H1 (cell line): ENCODE data around the gene CORO1A. TPM values are rescaled to one million over a fixed set of nuclear protein-coding genes. Genes with fewer than 3 reads are reported as not detected.
"Not testable (repeated sequence)": the region's sequence is repeated elsewhere in the genome, so short reads cannot be mapped to it uniquely, and the experiment has no call there.

Experiments used
- CTCF ChIA-PET: fragments of 300-600 bp; sonication (Branson Sonifier 250); formaldehyde crosslinking; loops from one replicate; lab custom pipeline; 2021; ENCODE audit not compliant: partially characterized antibody; lab: Charles Lee
- POLR2A ChIA-PET: fragments of 300-600 bp; sonication (Branson Sonifier 250); formaldehyde crosslinking; loops from one replicate; lab custom pipeline; 2021; ENCODE audit warnings: inconsistent platforms; ENCODE audit not compliant: partially characterized antibody; lab: Charles Lee
- DNase-seq, 2 experiments: peaks; one replicate each; pipeline versions ENCODE4 v3.0.0 to v3.0.0-alpha.2; 2010 to 2022; ENCODE audit warnings: low spot score in 2 of 2, low read depth in 1 of 2, mixed read lengths in 1 of 2
- FAIRE-seq: peaks from 2 replicates; lab custom pipeline; 2011; peaks lifted over from hg19 to GRCh38; lab: Jason Lieb, UNC
- H2AFZ ChIP-seq: 2 replicates; pipeline ENCODE4 v1.8.1; 2012; ENCODE audit warnings: low read length, inconsistent platforms
- H2AK5ac ChIP-seq: 2 replicates; pipeline ENCODE4 v1.6.1; 2013; ENCODE audit warnings: low read depth, low read length
- H2BK120ac ChIP-seq: replicated peaks from 2 replicates; pipeline ENCODE3; 2013; ENCODE audit warnings: low read depth, low read length, inconsistent platforms
- H2BK12ac ChIP-seq: 2 replicates; pipeline ENCODE4 v1.6.1; 2013; ENCODE audit warnings: low read depth, low read length
- H2BK15ac ChIP-seq: 2 replicates; pipeline ENCODE4 v1.6.1; 2013; ENCODE audit warnings: low read length
- H2BK20ac ChIP-seq: 2 replicates; pipeline ENCODE4 v1.6.1; 2013; ENCODE audit warnings: low read length
- H2BK5ac ChIP-seq: 2 replicates; pipeline ENCODE4 v1.6.1; 2013; ENCODE audit warnings: low read depth, low read length
- H3K14ac ChIP-seq: 2 replicates; pipeline ENCODE4 v1.6.1; 2013; ENCODE audit warnings: inconsistent platforms; ENCODE audit not compliant: insufficient read length
- H3K18ac ChIP-seq: 2 replicates; pipeline ENCODE4 v1.6.1; 2013; ENCODE audit warnings: low read length; ENCODE audit errors: extremely low read depth
- H3K23ac ChIP-seq: 2 replicates; pipeline ENCODE4 v1.6.1; 2013; ENCODE audit warnings: inconsistent platforms; ENCODE audit not compliant: insufficient read length
- H3K23me2 ChIP-seq: 2 replicates; pipeline ENCODE4 v1.6.1; 2013; ENCODE audit warnings: low read depth, low read length
- H3K27ac ChIP-seq: 2 replicates; pipeline ENCODE4 v1.6.1; 2011; ENCODE audit warnings: low read depth, low read length, inconsistent platforms
- H3K27me3 ChIP-seq, 4 experiments: replicated peaks in 1 of 4; 1 replicate in 1 of 4; 2 replicates in 3 of 4; pipeline versions ENCODE4 v1.6.1 to v1.8.1; 2011 to 2013; ENCODE audit warnings: low read length in 3 of 4, mild to moderate bottlenecking in 3 of 4, inconsistent platforms in 2 of 4, mixed read lengths in 2 of 4, moderate library complexity in 1 of 4; ENCODE audit not compliant: control insufficient read depth in 3 of 4, insufficient read depth in 3 of 4; ENCODE audit errors: extremely low read depth in 1 of 4
- H3K36me3 ChIP-seq, 4 experiments: 2 replicates each; pipeline versions ENCODE4 v1.6.1 to v1.8.1; 2011 to 2013; ENCODE audit warnings: mild to moderate bottlenecking in 4 of 4, low read length in 3 of 4, moderate library complexity in 2 of 4, control low read depth in 1 of 4, inconsistent platforms in 1 of 4; ENCODE audit not compliant: insufficient read depth in 4 of 4, control insufficient read depth in 2 of 4
- H3K4ac ChIP-seq: replicated peaks from 2 replicates; pipeline ENCODE3; 2013; ENCODE audit warnings: low read length, low read depth, mixed read lengths, inconsistent platforms; ENCODE audit not compliant: insufficient read length
- H3K4me1 ChIP-seq, 4 experiments: replicated peaks in 1 of 4; 1 replicate in 1 of 4; 2 replicates in 3 of 4; pipeline versions ENCODE4 v1.6.1 to v1.8.1; 2011 to 2013; ENCODE audit warnings: low read length in 3 of 4, inconsistent platforms in 2 of 4, mixed read lengths in 1 of 4; ENCODE audit not compliant: insufficient read depth in 4 of 4, control insufficient read depth in 3 of 4
- H3K4me2 ChIP-seq, 2 experiments: 2 replicates each; pipeline versions ENCODE4 v1.6.1 to v1.8.1; 2011 to 2013; ENCODE audit warnings: low read depth in 2 of 2, low read length in 2 of 2, control low read depth in 1 of 2, inconsistent platforms in 1 of 2, mild to moderate bottlenecking in 1 of 2; ENCODE audit not compliant: insufficient read depth in 1 of 2
- H3K4me3 ChIP-seq, 4 experiments: fragments of 200-600, 300-600 bp in 1 of 4; sonication (generic), shearing (Covaris generic), sonication (Bioruptor Twin) in 1 of 4; 2 replicates each; pipeline versions ENCODE4 v1.5.1 to v1.8.1; 2011 to 2016; ENCODE audit warnings: low read length in 4 of 4, low read depth in 3 of 4, control low read depth in 2 of 4, inconsistent platforms in 2 of 4, mild to moderate bottlenecking in 2 of 4, mixed read lengths in 1 of 4, moderate library complexity in 1 of 4; ENCODE audit not compliant: insufficient read depth in 2 of 4; ENCODE audit errors: extremely low read depth in 1 of 4
- H3K56ac ChIP-seq: replicated peaks from 2 replicates; pipeline ENCODE3; 2013; ENCODE audit warnings: low read depth, mild to moderate bottlenecking, mixed read lengths, low read length, inconsistent platforms; ENCODE audit not compliant: insufficient read length
- H3K79me1 ChIP-seq: 2 replicates; pipeline ENCODE4 v1.6.1; 2013; ENCODE audit warnings: low read depth, low read length, control low read depth
- H3K79me2 ChIP-seq, 2 experiments: 2 replicates each; pipeline versions ENCODE4 v1.6.1 to v1.8.1; 2012 to 2013; ENCODE audit warnings: low read length in 2 of 2, mild to moderate bottlenecking in 2 of 2, inconsistent platforms in 1 of 2; ENCODE audit not compliant: insufficient read depth in 2 of 2, control insufficient read depth in 1 of 2
- H3K9ac ChIP-seq, 4 experiments: replicated peaks in 1 of 4; 1 replicate in 1 of 4; 2 replicates in 3 of 4; pipeline versions ENCODE4 v1.6.1 to v1.8.1; 2011 to 2013; ENCODE audit warnings: low read depth in 3 of 4, low read length in 3 of 4, control low read depth in 2 of 4, mild to moderate bottlenecking in 2 of 4, moderate library complexity in 2 of 4, inconsistent platforms in 1 of 4; ENCODE audit errors: extremely low read depth in 1 of 4
- H3K9me3 ChIP-seq, 2 experiments: 2 replicates each; pipeline versions ENCODE4 v1.6.1 to v1.8.1; 2012 to 2013; ENCODE audit warnings: mild to moderate bottlenecking in 2 of 2, moderate library complexity in 2 of 2, control low read depth in 1 of 2, inconsistent platforms in 1 of 2, low read depth in 1 of 2, low read length in 1 of 2, mixed read lengths in 1 of 2; ENCODE audit not compliant: insufficient read depth in 2 of 2
- H4K20me1 ChIP-seq, 2 experiments: replicated peaks in 1 of 2; 2 replicates each; pipeline versions ENCODE3 to v1.8.1; 2011 to 2013; ENCODE audit warnings: inconsistent platforms in 2 of 2, low read length in 2 of 2, mild to moderate bottlenecking in 1 of 2; ENCODE audit not compliant: insufficient read depth in 2 of 2, control insufficient read depth in 1 of 2
- H4K5ac ChIP-seq: 2 replicates; pipeline ENCODE4 v1.6.1; 2013; ENCODE audit warnings: low read length, low read depth, mixed read lengths, inconsistent platforms; ENCODE audit not compliant: insufficient read length
- H4K8ac ChIP-seq: 2 replicates; pipeline ENCODE4 v1.8.0; 2013; ENCODE audit warnings: mild to moderate bottlenecking, moderate library complexity, low read length, inconsistent platforms; ENCODE audit not compliant: insufficient read depth; ENCODE audit errors: extremely low read depth
- H4K91ac ChIP-seq: replicated peaks from 2 replicates; pipeline ENCODE3; 2013; ENCODE audit warnings: low read length, mixed read lengths, inconsistent platforms; ENCODE audit not compliant: insufficient read length
- WGBS, 2 experiments: shearing (Covaris generic) in 1 of 2; methylation state at CpG; one replicate each; pipeline versions ENCODE4 v1.1.6 to v1.1.7; 2013 to 2015; ENCODE audit warnings: low lambda C conversion rate in 2 of 2, mixed read lengths in 2 of 2, inconsistent platforms in 1 of 2, low coverage in 1 of 2, missing lambda C conversion rate in 1 of 2; ENCODE audit not compliant: insufficient replicate concordance in 2 of 2, insufficient coverage in 1 of 2, insufficient read length in 1 of 2; ENCODE audit errors: extremely low coverage in 1 of 2, missing lambda C conversion rate in 1 of 2; 5-methylcytosine and 5-hydroxymethylcytosine counted together
- polyA plus RNA-seq, 7 experiments: library from polyadenylated mRNA; depleted of rRNA in 3 of 7; stranded (reverse) in 5 of 7; unstranded in 2 of 7; fragments of >200 nt in 5 of 7; fragments of 200-250 nt in 2 of 7; gene quantifications; 1 replicate in 5 of 7; 2 replicates in 1 of 7; 4 replicates in 1 of 7; pipeline versions ENCODE4 v1.2.1 to v1.2.3, GENCODE V29; 2011 to 2013; ENCODE audit warnings: missing spikeins in 2 of 7, mixed read lengths in 2 of 7
- total RNA-seq: library from RNA; stranded (reverse); fragmentation: NEBNext Ultra II Directional; extraction: Animal tissue kit (Norgen Biotek cat#: 25700); gene quantifications from 2 replicates; pipeline ENCODE4 v1.2.1, GENCODE V29; 2021

CORO1A gene
- total and polyA plus RNA-seq, 2 of the 8 experiments (the other 6 are each of a cell fraction or from before 2014, with no cell fraction given), result 10.9 to 11.7 TPM

DNA sequence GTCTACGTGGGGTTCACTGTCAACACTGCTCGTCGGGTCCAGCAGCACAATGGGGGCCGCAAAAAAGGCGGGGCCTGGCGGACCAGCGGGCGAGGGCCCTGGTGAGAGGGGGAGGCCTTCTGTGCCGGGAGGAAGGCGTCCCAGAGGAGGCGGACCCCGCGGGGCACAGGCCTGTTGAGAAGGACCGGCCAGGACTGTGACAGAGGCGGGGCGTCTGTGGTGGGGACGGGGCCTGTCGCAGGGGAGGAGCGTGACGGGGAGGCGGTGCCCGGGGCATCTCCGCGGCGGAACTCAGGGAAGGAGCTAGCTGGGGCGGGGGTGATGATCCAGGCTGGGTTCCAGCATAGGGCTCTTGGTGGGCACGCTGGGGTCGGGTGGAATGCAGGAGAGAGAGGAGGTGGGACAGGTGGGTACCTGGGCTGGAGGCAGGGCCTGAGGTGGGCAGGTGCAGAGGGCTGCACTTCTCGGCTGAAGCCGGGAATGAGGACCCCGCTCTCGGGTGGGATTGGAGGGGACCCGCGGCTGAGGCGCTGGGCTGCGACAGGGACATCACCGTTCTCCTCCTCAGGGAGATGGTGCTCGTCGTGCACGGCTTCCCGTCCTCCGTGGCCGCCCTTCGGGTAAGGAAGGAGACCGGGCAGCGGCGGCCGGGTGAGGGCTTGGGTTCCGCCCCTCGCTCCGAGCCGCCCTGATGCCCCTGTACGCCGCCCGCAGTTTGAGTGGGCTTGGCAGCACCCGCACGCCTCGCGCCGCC, 10.9 kb downstream of the CORO1A start:
- H2AFZ ChIP-seq, H3K4me1 ChIP-seq, H2AK5ac ChIP-seq, H2BK20ac ChIP-seq, FAIRE-seq, H3K27me3 ChIP-seq, H3K9me3 ChIP-seq, H4K20me1 ChIP-seq, POLR2A ChIA-PET, H3K79me2 ChIP-seq, H4K91ac ChIP-seq, H3K36me3 ChIP-seq, H2BK15ac ChIP-seq, H3K18ac ChIP-seq, H4K5ac ChIP-seq, CTCF ChIA-PET, H3K27ac ChIP-seq, H3K23me2 ChIP-seq, H2BK120ac ChIP-seq, H3K9ac ChIP-seq, H3K14ac ChIP-seq, H2BK12ac ChIP-seq, H3K23ac ChIP-seq, H3K4ac ChIP-seq, H3K79me1 ChIP-seq, H3K56ac ChIP-seq, H4K8ac ChIP-seq, H2BK5ac ChIP-seq: not testable (repeated sequence)
- Histone ChIP-seq H3K4me2 (peak overlapping the region; percentile 44 to 55; a peak in 3 of 4 replicates), H3K4me3 (peak overlapping the region in 3 of 4 experiments; percentile 19 to 50 (median 33); a peak in 5 of 8 replicates)
- 12% methylated on average over 12 of the region's 60 CpGs; no CpG with 5 or more reads in 1 of the 2 experiments for WGBS, 2 experiments
- peak in 1 of 2 experiments; percentile 77 for DNase-seq

- not testable (repeated sequence) for FAIRE-seq
These were observed 13.6 kb downstream of the CORO1A start for GRCh38 chr16:30197001-30197400.

More at GRCh38 chr16:30197001-30197400, 13.6 kb downstream of the CORO1A start:
- H3K4me1 ChIP-seq, POLR2A ChIA-PET, H2AFZ ChIP-seq, H3K4me2 ChIP-seq, H2BK5ac ChIP-seq, H3K9me3 ChIP-seq, H3K23ac ChIP-seq, H3K27ac ChIP-seq, H2BK15ac ChIP-seq, H4K8ac ChIP-seq, H2AK5ac ChIP-seq, H4K5ac ChIP-seq, H3K4me3 ChIP-seq, H2BK20ac ChIP-seq, H3K79me1 ChIP-seq, DNase-seq, H3K18ac ChIP-seq, H3K79me2 ChIP-seq, H2BK120ac ChIP-seq, H3K23me2 ChIP-seq, H4K20me1 ChIP-seq, H3K14ac ChIP-seq, H3K56ac ChIP-seq, H3K36me3 ChIP-seq, CTCF ChIA-PET, H3K27me3 ChIP-seq, H3K4ac ChIP-seq, H3K9ac ChIP-seq, H2BK12ac ChIP-seq, H4K91ac ChIP-seq: not testable (repeated sequence)
- no CpG with 5 or more reads among the region's 2 CpGs for WGBS, 2 experiments
